HEK293 (cell line): ENCODE data around the gene TECPR2.

ENCODE experiments used
- CTCF ChIA-PET: fragments of 350-600 bp; formaldehyde crosslinking; extraction: SDS; loops from one replicate; lab custom pipeline; 2021; ENCODE audit warnings: antibody characterized with exemption; lab: Yijun Ruan, JAX
- POLR2A ChIA-PET: fragments of 300-600 bp; formaldehyde crosslinking; extraction: SDS; loops from one replicate; lab custom pipeline; 2020; ENCODE audit warnings: antibody characterized with exemption, inconsistent platforms; lab: Yijun Ruan, JAX
- H3K27ac ChIP-seq: fragments of 200-500 bp; sonication (Bioruptor generic); 2 replicates; pipeline ENCODE4 v1.5.1; 2014; ENCODE audit warnings: low read depth, low read length, control low read depth, inconsistent platforms; ENCODE audit errors: extremely low read depth
- H3K36me3 ChIP-seq, 2 experiments: fragments of 200-500 bp in 1 of 2; sonication (Bioruptor generic) in 1 of 2; 1 replicate in 1 of 2; 2 replicates in 1 of 2; pipeline ENCODE4 v1.5.1; 2014 to 2017; ENCODE audit warnings: inconsistent platforms in 2 of 2, low read length in 2 of 2; ENCODE audit not compliant: control insufficient read depth in 2 of 2, insufficient read depth in 1 of 2
- H3K4me1 ChIP-seq: fragments of 200-500 bp; sonication (Bioruptor generic); 2 replicates; pipeline ENCODE4 v1.5.1; 2014; ENCODE audit warnings: mild to moderate bottlenecking, low read length, inconsistent platforms; ENCODE audit not compliant: control insufficient read depth, insufficient read depth
- H3K4me3 ChIP-seq: 2 replicates; pipeline ENCODE4 v1.5.1; 2011; ENCODE audit warnings: low read depth, mild to moderate bottlenecking, control low read depth, low read length, moderate library complexity
- H3K9me3 ChIP-seq: fragments of 200-500 bp; sonication (Bioruptor generic); 2 replicates; pipeline ENCODE4 v1.5.1; 2014; ENCODE audit warnings: low read depth, low read length, inconsistent platforms; ENCODE audit not compliant: control insufficient read depth, insufficient read depth
- GLIS1 ChIP-seq: fragments of 450-650 bp; formaldehyde crosslinking; IDR thresholded peaks from 2 replicates; pipeline ENCODE4 v1.5.1; 2016; ENCODE audit warnings: missing biosample characterization, missing genetic modification characterization
- HOXD13 ChIP-seq: sonication (generic); formaldehyde crosslinking; IDR thresholded peaks from 2 replicates; pipeline ENCODE4 v1.8.0; 2022; ENCODE audit warnings: missing genetic modification reagents, borderline replicate concordance
- KLF1 ChIP-seq: fragments of 450-650 bp; formaldehyde crosslinking; IDR thresholded peaks from 2 replicates; pipeline ENCODE4 v1.5.1; 2016; ENCODE audit warnings: missing biosample characterization, missing genetic modification characterization
- PATZ1 ChIP-seq: fragments of 450-650 bp; formaldehyde crosslinking; IDR thresholded peaks from 2 replicates; pipeline ENCODE4 v1.5.1; 2016; ENCODE audit warnings: missing biosample characterization, missing genetic modification characterization
- WT1 ChIP-seq: fragments of 450-650 bp; formaldehyde crosslinking; IDR thresholded peaks from 2 replicates; pipeline ENCODE4 v1.5.1; 2016; ENCODE audit warnings: missing biosample characterization, missing genetic modification characterization
- ZBTB17 ChIP-seq: fragments of 450-650 bp; formaldehyde crosslinking; IDR thresholded peaks from 2 replicates; pipeline ENCODE4 v1.5.1; 2016; ENCODE audit warnings: missing biosample characterization, missing genetic modification characterization
- ZBTB8A ChIP-seq: fragments of 450-650 bp; formaldehyde crosslinking; IDR thresholded peaks from 2 replicates; pipeline ENCODE4 v1.5.1; 2016; ENCODE audit warnings: missing biosample characterization, missing genetic modification characterization
- ZEB2 ChIP-seq: fragments of 450-650 bp; formaldehyde crosslinking; IDR thresholded peaks from 2 replicates; pipeline ENCODE4 v1.5.1; 2016; ENCODE audit warnings: missing biosample characterization, missing genetic modification characterization
- ZIC2 ChIP-seq: fragments of 450-650 bp; formaldehyde crosslinking; IDR thresholded peaks from 2 replicates; pipeline ENCODE4 v1.5.1; 2016; ENCODE audit warnings: missing biosample characterization, missing genetic modification characterization
- ZNF19 ChIP-seq: fragments of 450-650 bp; formaldehyde crosslinking; IDR thresholded peaks from 2 replicates; pipeline ENCODE4; 2016; ENCODE audit warnings: missing biosample characterization, missing genetic modification characterization, low read depth
- ZNF23 ChIP-seq: fragments of 450-650 bp; formaldehyde crosslinking; IDR thresholded peaks from 2 replicates; pipeline ENCODE4 v1.5.1; 2016; ENCODE audit warnings: missing biosample characterization, missing genetic modification characterization, borderline replicate concordance
- ZNF239 ChIP-seq: fragments of 450-650 bp; formaldehyde crosslinking; IDR thresholded peaks from 2 replicates; pipeline ENCODE4 v1.5.1; 2016; ENCODE audit warnings: missing biosample characterization, missing genetic modification characterization
- ZNF26 ChIP-seq: fragments of 450-650 bp; formaldehyde crosslinking; IDR thresholded peaks from 2 replicates; pipeline ENCODE4 v1.5.1; 2016; ENCODE audit warnings: missing biosample characterization, missing genetic modification characterization
- ZNF510 ChIP-seq: fragments of 450-650 bp; formaldehyde crosslinking; IDR thresholded peaks from 2 replicates; pipeline ENCODE4 v1.5.1; 2018; ENCODE audit warnings: mild to moderate bottlenecking, missing genetic modification characterization, missing biosample characterization; ENCODE audit not compliant: insufficient replicate concordance
- ZNF561 ChIP-seq: fragments of 450-650 bp; IDR thresholded peaks from 2 replicates; pipeline ENCODE4 v1.5.1; 2018; ENCODE audit warnings: missing biosample characterization, missing genetic modification characterization, borderline replicate concordance
- ZNF585B ChIP-seq: fragments of 450-650 bp; formaldehyde crosslinking; IDR thresholded peaks from 2 replicates; pipeline ENCODE4 v1.5.1; 2016; ENCODE audit warnings: missing biosample characterization, missing genetic modification characterization
- ZNF610 ChIP-seq: fragments of 450-650 bp; formaldehyde crosslinking; IDR thresholded peaks from 2 replicates; pipeline ENCODE4 v1.5.1; 2016; ENCODE audit warnings: missing biosample characterization, missing genetic modification characterization, borderline replicate concordance
- ZNF624 ChIP-seq: fragments of 450-650 bp; formaldehyde crosslinking; IDR thresholded peaks from 2 replicates; pipeline ENCODE4 v1.5.1; 2017; ENCODE audit warnings: missing biosample characterization, missing genetic modification characterization
- ZNF664 ChIP-seq: fragments of 450-650 bp; formaldehyde crosslinking; IDR thresholded peaks from 2 replicates; pipeline ENCODE4 v1.5.1; 2016; ENCODE audit warnings: missing biosample characterization, missing genetic modification characterization
- ZSCAN30 ChIP-seq: fragments of 450-650 bp; IDR thresholded peaks from 2 replicates; pipeline ENCODE4 v1.5.1; 2018; ENCODE audit warnings: missing biosample characterization, mild to moderate bottlenecking, missing genetic modification characterization, moderate library complexity
- TF ChIP-seq, protein P1 (sequence below): IDR thresholded peaks from 2 replicates; pipeline ENCODE4 v1.6.1; 2011; ENCODE audit warnings: mild to moderate bottlenecking, low read depth, low read length, borderline replicate concordance
- TF ChIP-seq, protein P2 (sequence below): fragments of 450-650 bp; formaldehyde crosslinking; IDR thresholded peaks from 2 replicates; pipeline ENCODE4 v1.5.1; 2016; ENCODE audit warnings: missing biosample characterization, missing genetic modification characterization, borderline replicate concordance

TECPR2 gene

DNA sequence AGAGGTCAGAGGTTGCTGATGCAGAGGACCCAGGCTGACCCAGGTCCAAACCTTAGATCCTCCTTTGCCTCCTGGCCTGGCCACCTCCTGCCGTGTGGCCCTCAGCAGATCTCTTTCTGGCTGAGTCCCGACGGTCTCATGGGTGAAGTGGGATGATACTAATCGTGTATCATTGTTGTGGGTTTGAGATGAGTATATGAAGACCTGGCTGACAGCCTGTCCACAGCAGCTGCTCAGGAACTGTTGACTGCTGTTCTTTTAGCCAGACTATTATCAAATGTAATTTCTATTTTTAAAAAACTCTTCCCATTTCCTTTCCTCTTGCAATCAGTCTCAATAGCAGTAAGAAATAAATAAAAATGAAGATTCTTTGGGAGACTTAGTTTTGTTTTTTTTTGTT is 101.3 kb downstream of the TECPR2 start:
- TF ChIP-seq GLIS1 (tag by site-specific recombination) (no peak), ZNF585B (tag by site-specific recombination) (peak; percentile 67)
- Histone ChIP-seq H3K36me3 (peaks cover 4 to 48% of the 10 kb centered on the region in 2 experiments; a peak in 2 of 3 replicates), H3K4me3 (no peak overlapping the region), H3K9me3 (no peaks in the 10 kb centered on the region), H3K4me1 (no peaks in the 10 kb centered on the region), H3K27ac (no peak overlapping the region)
- ChIA-PET CTCF (interaction anchor here (0.6 kb wide), 2 partner anchors 23 to 693 kb away, joined by 3 read pairs; no protein-coding TSS in a partner anchor), POLR2A (interaction anchor here (0.6 kb wide), 1 partner anchor 370 kb away, joined by 7 read pairs; no protein-coding TSS in a partner anchor)

DNA sequence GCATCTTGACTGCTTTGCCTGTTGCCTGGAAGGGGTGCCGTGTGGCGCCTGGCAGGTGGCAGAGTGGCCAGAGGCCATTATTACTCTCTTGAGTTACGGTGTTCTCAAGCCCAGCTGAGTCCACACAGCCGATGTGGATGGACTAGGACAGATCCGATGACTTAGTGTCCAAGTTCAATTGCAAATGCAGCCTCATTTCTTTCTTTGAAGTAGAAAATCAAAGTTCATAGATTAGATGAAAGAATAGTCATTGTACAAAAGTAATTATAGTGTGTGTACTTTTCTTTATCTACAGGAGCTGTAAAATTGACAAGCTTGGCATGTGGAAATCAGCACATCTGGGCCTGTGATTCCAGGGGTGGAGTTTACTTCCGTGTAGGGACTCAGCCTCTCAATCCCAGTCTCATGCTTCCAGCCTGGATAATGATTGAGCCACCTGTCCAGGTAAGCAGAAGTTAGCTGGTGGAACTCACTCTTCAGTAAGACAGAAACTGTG is 102.2 kb downstream of the TECPR2 start:
- peaks cover 4 to 42% of the 10 kb centered on the region in 2 experiments; a peak in 2 of 3 replicates for H3K36me3 ChIP-seq
- H3K4me3 ChIP-seq: no peak overlapping the region
- H3K4me1 ChIP-seq: no peaks in the 10 kb centered on the region
- H3K9me3 ChIP-seq: no peaks in the 10 kb centered on the region
- POLR2A ChIA-PET: interaction anchor here (1.0 kb wide), 1 partner anchor 26 kb away, joined by 4 read pairs; no protein-coding TSS in a partner anchor
- TF ChIP-seq, protein P1, sequence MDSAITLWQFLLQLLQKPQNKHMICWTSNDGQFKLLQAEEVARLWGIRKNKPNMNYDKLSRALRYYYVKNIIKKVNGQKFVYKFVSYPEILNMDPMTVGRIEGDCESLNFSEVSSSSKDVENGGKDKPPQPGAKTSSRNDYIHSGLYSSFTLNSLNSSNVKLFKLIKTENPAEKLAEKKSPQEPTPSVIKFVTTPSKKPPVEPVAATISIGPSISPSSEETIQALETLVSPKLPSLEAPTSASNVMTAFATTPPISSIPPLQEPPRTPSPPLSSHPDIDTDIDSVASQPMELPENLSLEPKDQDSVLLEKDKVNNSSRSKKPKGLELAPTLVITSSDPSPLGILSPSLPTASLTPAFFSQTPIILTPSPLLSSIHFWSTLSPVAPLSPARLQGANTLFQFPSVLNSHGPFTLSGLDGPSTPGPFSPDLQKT: no peak
- TF ChIP-seq ZNF561 (tag by site-specific recombination) (no peak), WT1 (no peak), HOXD13 (no peak), ZNF19 (tag by site-specific recombination) (no peak), ZBTB17 (tag by site-specific recombination) (no peak), ZNF510 (tag by site-specific recombination) (no peak), ZNF664 (tag by site-specific recombination) (no peak), ZNF624 (tag by site-specific recombination) (no peak)
- TF ChIP-seq, protein P2, sequence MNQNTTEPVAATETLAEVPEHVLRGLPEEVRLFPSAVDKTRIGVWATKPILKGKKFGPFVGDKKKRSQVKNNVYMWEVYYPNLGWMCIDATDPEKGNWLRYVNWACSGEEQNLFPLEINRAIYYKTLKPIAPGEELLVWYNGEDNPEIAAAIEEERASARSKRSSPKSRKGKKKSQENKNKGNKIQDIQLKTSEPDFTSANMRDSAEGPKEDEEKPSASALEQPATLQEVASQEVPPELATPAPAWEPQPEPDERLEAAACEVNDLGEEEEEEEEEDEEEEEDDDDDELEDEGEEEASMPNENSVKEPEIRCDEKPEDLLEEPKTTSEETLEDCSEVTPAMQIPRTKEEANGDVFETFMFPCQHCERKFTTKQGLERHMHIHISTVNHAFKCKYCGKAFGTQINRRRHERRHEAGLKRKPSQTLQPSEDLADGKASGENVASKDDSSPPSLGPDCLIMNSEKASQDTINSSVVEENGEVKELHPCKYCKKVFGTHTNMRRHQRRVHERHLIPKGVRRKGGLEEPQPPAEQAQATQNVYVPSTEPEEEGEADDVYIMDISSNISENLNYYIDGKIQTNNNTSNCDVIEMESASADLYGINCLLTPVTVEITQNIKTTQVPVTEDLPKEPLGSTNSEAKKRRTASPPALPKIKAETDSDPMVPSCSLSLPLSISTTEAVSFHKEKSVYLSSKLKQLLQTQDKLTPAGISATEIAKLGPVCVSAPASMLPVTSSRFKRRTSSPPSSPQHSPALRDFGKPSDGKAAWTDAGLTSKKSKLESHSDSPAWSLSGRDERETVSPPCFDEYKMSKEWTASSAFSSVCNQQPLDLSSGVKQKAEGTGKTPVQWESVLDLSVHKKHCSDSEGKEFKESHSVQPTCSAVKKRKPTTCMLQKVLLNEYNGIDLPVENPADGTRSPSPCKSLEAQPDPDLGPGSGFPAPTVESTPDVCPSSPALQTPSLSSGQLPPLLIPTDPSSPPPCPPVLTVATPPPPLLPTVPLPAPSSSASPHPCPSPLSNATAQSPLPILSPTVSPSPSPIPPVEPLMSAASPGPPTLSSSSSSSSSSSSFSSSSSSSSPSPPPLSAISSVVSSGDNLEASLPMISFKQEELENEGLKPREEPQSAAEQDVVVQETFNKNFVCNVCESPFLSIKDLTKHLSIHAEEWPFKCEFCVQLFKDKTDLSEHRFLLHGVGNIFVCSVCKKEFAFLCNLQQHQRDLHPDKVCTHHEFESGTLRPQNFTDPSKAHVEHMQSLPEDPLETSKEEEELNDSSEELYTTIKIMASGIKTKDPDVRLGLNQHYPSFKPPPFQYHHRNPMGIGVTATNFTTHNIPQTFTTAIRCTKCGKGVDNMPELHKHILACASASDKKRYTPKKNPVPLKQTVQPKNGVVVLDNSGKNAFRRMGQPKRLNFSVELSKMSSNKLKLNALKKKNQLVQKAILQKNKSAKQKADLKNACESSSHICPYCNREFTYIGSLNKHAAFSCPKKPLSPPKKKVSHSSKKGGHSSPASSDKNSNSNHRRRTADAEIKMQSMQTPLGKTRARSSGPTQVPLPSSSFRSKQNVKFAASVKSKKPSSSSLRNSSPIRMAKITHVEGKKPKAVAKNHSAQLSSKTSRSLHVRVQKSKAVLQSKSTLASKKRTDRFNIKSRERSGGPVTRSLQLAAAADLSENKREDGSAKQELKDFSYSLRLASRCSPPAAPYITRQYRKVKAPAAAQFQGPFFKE (tag by site-specific recombination): no peak
- CTCF ChIA-PET: no interaction called here
- H3K27ac ChIP-seq: no peak overlapping the region

GRCh38 chr14:102469261-102469660 is 106.5 kb downstream of the TECPR2 start:
- no peaks in the 10 kb centered on the region for H3K9me3 ChIP-seq
- no peaks in the 10 kb centered on the region for H3K4me1 ChIP-seq
- H3K27ac ChIP-seq: no peak overlapping the region
- ChIA-PET POLR2A (no interaction called here), CTCF (interaction anchor here (0.5 kb wide), 1 partner anchor 506 kb away, joined by 3 read pairs; no protein-coding TSS in a partner anchor)
- peaks cover 4 to 36% of the 10 kb centered on the region in 2 experiments; a peak in 2 of 3 replicates for H3K36me3 ChIP-seq
- H3K4me3 ChIP-seq: no peak overlapping the region
- TF ChIP-seq ZNF239: no peak
- no peak for TF ChIP-seq ZBTB17 (tag by site-specific recombination)
- TF ChIP-seq KLF1 (tag by site-specific recombination): no peak
- TF ChIP-seq ZNF610 (tag by site-specific recombination): no peak
- TF ChIP-seq ZSCAN30 (tag by site-specific recombination): no peak
- TF ChIP-seq ZNF26 (tag by site-specific recombination): no peak
- TF ChIP-seq ZIC2 (tag by site-specific recombination): no peak
- no peak for TF ChIP-seq GLIS1 (tag by site-specific recombination)
- no peak for TF ChIP-seq ZBTB8A (tag by site-specific recombination)
- TF ChIP-seq PATZ1 (tag by site-specific recombination): no peak
- no peak for TF ChIP-seq ZEB2 (tag by site-specific recombination)
- TF ChIP-seq ZNF23 (tag by site-specific recombination): no peak
